Upper lobe of left lung (tissue), 4 donors: ENCODE data around the gene MAPK8.
"Not testable (repeated sequence)": the region's sequence is repeated elsewhere in the genome, so short reads cannot be mapped to it uniquely, and the experiment has no call there.

Experiments
- POLR2AphosphoS5 ChIP-seq, 2 donors: sonication (generic); formaldehyde crosslinking; IDR thresholded peaks; one replicate each; pipeline ENCODE4 v1.5.1; 2017; ENCODE audit warnings: antibody characterized with exemption in 2 of 2
- TF ChIP-seq, protein P1 (sequence below), 6 experiments: fragments of 450-650 bp in 4 of 6; fragments of 200-600 bp in 2 of 6; sonication (generic) in 2 of 6; IDR thresholded peaks; one replicate each; pipeline ENCODE4 v1.5.1; 2016 to 2019; ENCODE audit warnings: antibody characterized with exemption in 6 of 6

DNA sequence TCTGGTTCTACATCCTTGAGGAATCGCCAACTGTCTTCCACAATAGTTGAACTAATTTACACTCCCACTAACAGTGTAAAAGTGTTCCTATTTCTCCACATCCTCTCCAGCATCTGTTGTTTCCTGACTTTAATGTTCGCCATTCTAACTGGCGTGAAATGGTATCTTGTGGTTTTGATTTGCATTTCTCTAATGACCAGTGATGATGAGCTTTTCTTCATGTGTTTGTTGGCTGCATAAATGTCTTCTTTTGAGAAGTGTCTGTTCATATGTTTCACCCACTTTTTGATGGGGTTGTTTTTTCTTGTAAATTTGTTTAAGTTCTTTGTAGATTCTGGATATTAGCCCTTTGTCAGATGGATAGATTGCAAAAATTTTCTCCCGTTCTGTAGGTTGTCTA is 41.5 kb downstream of the MAPK8 start:
- TF ChIP-seq, protein P1, sequence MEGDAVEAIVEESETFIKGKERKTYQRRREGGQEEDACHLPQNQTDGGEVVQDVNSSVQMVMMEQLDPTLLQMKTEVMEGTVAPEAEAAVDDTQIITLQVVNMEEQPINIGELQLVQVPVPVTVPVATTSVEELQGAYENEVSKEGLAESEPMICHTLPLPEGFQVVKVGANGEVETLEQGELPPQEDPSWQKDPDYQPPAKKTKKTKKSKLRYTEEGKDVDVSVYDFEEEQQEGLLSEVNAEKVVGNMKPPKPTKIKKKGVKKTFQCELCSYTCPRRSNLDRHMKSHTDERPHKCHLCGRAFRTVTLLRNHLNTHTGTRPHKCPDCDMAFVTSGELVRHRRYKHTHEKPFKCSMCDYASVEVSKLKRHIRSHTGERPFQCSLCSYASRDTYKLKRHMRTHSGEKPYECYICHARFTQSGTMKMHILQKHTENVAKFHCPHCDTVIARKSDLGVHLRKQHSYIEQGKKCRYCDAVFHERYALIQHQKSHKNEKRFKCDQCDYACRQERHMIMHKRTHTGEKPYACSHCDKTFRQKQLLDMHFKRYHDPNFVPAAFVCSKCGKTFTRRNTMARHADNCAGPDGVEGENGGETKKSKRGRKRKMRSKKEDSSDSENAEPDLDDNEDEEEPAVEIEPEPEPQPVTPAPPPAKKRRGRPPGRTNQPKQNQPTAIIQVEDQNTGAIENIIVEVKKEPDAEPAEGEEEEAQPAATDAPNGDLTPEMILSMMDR (IDR thresholded peaks at IDR 0.05) = not testable (repeated sequence)
- not testable (repeated sequence) for TF ChIP-seq POLR2AphosphoS5 (IDR thresholded peaks at IDR 0.05)
